Activated gamma-delta T cell treated with Interleukin-2 at 50 U/mL for 16 hours (primary cell): ENCODE measurements around the gene ELP2.

ENCODE experiments used
- DNase-seq: peaks from one replicate; pipeline ENCODE4 v3.0.0-alpha.2; 2020

ELP2 gene

DNA sequence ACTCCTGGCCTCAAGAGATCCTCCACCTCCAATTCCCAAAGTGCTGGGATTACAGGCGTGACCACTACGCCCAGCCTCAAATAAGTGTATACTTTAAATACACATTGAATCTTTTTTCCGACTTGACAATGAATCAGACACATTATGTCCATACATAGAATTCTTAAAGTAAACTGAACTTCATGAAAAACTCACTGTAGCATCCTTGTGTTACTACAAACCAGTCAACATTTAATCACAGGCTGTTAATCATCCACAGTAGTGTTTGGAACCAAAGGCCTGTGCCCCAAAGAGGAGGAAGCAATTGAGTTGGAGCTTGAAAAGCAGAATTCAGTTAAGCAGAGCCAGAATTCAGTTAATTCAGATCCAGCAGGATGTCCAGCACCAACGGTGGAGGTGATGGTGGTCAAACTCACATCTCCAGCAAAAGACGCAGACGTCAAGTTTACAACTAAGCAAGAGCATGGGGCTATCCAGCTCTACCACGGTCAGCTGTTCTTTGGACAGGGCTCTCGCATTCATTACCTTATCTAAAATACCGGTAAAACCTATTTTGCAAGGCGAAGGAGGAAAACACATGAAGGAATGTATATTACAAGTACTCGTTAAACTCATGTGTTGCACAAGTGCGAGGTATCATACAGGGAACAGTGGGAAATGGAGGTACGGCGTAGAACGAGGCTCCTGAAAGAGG is 1.7 kb upstream of the ELP2 start:
- DNase-seq = no peak

DNA sequence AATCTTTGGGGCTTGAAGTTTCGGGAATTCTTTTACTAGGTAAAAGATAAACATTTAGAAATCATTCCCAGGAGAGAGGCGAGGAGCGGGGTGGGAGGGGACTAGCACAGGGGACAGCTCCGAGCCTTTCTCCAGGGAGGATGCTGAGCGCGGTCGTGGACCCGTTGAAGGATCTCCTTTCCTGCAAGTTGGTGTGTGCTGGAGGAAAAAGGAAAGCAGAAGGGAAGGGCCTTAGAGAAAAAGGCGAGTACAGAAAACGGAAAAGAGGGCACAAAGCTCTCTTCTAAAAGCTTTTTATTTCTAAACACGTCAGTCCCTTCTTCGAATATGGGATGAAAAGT is 1.2 kb upstream of the ELP2 start:
- no peak for DNase-seq

DNA sequence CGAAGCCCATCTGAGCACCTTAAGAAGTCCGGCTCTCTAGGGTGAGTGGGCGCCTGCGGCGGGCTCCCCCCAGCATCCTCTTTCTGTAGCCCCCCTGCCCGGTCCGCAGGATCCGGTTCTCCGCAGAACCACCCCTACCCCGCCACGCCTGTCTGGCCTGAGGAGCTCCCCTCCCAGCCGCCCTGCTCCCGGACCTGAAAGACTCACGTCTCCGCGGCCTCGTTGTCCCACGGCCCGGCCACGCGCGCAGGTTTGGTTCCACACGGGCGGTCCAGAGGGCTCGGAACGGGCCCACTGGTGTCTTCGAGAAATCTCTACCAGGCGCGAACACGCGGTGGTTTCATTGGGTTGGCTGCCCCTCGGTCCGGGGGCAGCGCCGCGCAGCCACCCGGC is 796 bp upstream of the ELP2 start:
- no peak for DNase-seq

DNA sequence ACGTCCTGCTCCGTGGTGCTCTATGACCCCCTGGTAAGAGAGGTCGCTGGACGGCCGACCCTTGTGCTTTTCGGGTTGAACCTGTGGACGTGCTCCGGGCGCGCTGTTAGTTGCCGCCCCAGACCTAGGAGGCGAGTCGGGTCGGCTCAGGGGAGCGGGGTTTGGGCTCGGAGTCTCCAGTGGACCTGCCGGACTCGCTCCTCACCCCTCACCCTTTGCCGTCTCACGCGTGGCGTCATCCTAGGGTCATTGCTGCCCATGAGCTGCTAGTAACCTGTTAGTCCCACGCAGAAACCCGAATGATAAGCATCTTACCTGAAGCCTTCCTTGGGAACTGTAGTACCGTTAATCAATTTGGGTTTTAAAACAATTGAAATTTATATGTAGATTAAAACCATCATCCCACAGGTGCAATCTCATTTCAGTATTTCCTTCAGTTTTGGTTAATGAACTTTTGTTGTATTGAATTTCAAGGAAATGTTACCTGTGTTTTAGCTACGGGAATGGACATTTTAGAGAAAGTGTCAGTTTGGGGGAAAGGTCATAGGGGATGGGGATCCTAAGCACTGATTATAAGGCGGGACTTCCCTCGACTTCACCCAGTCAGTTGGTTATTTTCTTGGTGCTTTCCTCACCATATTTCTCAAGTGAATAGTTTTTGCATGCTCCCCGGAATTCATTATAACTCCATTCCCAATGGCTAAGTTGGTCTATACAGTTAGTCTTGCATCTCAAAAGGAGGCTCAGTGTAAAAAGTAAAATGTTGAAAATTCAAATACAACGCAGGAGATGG is 536 bp downstream of the ELP2 start:
- no peak for DNase-seq

DNA sequence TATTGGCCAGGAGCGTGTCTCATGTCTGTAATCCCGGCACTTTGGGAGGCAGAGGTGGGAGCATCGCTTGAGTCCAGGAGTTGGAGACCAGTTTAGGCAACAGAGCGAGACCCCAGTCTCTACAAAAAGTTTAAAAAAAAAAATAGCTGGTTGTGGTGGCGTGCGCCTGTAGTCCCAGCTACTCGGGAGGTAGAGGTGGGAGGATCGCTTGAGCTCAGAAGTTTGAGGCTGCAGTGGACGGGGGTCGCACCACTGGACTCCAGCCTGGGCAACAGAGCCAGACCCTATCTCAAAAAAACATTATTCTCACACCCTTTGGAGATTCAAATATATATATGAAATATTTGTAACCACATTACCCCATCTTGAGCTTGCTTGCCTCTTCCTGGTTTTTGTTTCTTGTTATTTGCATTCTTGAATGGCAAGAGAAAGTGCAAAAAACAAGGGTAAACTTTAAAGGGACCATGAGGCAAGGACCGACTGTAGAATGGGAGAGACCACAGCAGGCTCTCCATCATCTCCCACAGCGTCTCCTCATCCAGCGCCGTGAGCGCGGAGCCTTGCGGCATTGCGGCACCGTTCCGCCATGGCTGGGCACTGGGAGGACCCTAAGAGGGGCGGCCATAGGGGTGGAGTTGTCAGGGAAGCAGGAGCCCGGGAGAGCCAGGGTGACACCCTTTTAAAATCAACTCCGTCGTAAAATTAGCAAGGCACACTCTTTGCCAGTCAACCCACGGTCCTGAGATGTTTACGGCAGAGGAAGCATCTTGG is 1.4 kb downstream of the ELP2 start:
- no peak for DNase-seq

DNA sequence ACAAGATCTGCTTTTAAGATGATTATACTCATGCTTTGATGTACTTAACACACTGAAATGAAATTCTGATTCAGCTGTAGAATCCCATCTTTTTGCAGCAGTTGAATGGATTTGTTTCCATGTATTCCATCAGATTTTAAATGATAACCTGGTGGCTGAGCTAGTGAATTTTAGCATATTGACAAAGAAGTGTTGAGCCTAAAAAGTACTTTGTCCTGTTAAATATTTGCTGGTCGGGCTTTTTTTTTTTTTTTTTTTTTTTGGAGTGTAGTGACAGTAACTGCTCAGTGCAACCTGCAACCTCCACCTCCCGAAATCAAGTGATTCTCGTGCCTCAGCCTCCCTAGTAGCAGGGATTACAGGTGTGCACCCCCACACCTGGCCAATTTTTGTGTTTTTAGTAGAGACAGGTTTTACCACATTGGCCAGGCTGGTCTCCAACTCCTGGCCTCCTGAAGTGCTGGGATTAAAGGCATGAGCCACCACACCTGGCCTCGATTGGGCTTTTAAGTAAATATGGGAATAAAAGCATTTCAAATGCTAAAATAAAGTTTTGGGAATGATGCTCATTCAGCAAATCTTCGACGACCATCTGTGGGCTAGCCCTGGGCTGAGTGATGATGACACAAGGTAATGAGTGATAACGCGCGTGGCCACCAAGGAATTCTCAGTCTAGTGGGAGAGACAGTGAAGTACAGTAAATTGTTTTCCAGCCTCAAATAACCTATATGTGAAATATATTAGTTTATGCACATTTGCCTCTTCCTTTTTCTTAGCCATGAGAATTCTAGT is 2.2 kb downstream of the ELP2 start:
- no peak for DNase-seq

DNA sequence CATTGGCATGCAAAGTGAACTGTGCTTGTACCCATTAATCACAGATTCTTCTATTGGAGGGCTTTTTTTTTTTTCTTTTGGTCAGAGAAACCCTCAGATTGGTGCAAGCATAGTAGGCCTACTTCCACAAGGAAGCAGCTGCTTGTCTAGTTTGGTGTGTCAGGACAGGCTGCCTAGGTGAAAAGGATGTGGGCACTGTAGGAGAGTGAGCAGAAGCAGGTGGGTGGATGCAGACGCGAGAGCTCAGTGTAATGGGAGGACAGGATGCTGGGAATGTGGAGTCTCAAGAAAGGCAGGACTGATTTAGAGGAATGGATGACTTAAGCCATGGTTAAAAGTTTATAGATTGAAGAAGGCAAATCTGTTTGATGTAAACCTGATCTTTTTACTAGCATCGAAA is 3.1 kb downstream of the ELP2 start:
- DNase-seq = no peak

DNA sequence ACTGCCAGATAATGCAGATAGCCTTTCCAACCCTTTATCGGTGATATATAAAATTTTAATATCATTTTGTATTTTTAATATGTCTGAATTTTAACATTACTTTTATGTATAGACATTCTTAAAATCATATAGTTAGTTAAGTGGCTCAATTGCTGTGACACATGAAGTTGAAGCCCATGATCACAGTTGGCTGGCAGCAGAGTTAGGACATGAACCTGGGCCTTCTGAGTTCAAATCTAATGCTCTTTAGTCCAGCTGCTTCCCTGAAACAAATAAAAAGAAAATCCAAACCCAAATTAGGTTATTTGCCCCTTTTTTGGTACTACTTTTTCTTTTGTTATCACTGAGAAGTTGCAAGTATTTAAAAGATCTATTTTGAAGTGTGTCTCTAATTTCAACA is 5.6 kb downstream of the ELP2 start:
- DNase-seq = no peak

DNA sequence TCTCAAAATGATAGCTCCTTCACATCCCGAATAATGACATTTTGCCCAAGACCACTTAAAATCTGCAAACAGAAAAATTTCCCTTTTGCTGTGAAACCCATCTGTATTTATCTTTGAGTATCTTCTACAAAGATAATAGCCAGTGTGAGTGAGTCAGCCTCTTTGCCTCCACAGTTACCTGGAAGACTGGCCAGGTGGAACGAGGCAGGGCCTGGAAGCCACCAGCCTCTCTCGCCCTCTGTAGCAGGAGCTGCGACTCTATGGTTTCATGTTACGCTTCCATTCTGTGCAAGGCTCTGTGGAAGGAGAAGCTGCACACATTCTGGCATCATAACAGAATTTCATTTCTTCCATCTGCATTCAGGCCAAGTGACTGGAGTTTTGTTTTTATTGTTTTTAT is 9.5 kb downstream of the ELP2 start:
- DNase-seq = no peak

DNA sequence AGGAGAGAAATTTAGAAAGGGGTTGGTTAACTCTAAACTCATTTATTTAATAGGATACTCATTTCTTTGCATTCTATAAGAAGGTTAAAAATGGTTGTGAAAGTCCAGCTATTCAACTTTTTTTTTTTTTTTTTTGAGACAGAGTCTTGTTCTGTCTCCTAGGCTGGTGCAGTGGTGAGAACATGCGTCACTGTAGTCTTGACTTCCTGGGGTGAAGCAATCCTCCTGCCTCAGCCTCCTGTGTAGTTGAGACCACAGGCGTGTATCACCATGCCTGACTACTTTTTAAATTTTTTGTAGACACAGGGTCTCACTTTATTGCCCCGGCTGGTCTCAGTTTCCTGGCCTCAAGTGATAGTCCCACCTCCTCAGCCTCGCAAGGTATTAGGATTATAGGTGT is 11.9 kb downstream of the ELP2 start:
- no peak for DNase-seq

DNA sequence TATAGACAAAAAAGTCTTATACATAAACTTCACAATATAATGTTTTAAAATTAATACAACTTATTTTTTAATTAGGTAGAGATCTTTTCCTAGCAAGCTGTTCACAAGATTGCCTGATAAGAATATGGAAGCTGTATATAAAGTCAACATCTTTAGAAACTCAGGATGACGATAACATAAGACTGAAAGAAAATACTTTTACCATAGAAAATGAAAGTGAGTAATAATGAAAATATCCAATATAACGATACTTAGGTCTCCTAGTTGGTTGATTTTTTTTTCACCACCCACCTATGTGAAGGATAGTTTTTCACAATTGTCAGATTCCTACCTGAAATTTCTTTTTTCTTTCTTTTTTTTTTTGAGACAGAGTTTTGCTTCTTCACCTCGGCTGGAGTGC is 13.1 kb downstream of the ELP2 start:
- DNase-seq = no peak

DNA sequence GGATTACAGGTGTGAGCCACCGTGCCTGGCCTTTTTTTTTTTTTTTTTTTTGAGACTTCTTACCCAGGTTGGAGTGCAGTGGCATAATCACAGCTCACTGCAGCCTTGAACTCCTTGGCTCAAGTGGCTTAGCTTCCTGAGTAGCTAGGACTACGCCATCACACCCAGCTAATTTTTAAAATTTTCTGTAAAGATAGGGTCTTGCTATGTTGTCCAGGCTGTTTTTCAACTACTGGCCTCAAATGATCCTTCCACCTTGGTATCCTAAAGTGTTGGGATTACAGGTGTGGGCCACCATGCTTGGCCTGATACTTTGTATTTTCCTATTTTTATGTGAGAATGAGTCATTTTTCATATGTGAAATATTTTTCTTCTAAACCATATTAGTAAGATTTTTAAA is 13.7 kb downstream of the ELP2 start:
- no peak for DNase-seq

DNA sequence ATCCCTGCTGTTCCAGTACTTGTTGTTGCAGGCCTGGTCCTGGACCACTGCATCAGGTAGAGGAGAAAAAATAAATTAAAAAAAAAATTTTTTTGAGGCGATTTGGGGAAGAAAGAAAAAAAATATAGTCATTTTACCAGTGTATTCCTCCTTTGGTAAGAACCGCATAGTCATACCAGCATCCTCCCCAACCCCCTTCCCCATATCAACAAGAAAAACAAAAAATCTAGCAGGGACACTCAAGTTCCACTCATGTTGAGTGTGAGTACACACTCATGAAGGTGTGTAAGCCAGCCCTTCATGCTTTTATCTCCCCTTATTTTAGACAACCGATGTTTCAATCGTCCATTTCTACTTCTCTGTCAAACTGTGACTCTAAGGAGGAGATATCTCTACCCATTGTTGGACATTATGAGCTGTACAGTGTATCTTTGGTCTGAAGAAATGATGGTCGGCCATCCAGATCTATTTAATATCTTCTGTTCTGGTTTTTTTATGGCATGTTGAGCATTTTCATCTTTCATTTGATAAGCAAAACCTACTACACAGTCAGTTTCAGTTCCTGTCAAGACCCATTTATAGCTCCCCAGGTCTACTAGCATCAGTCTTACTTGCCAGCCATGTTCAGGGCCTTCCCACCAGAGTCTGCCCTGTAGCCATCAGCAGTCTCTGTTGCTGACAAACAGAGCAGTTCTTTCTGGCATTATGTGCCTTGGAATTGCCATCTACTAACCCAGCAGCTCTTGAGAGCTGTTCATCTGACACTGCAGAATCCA is 20.0 kb downstream of the ELP2 start:
- DNase-seq = no peak

DNA sequence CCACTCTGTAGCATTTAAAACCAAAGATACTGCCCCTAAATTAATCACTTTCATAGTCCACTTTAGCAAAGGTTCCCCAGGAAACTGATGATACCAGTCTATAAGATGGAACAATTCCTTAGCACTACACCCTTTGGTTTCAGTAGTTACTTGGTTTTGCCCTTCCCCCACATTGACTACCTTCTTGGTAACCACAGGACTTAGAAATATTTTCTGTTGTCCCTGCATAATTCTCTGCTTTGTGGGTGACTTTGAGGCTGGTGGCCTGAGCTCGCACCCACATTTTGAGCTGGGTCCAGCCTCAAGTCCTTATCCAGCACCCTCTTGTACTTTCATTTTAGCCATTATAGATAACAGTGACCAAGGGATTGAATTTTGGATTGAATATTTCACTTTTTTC is 23.1 kb downstream of the ELP2 start:
- DNase-seq = no peak

DNA sequence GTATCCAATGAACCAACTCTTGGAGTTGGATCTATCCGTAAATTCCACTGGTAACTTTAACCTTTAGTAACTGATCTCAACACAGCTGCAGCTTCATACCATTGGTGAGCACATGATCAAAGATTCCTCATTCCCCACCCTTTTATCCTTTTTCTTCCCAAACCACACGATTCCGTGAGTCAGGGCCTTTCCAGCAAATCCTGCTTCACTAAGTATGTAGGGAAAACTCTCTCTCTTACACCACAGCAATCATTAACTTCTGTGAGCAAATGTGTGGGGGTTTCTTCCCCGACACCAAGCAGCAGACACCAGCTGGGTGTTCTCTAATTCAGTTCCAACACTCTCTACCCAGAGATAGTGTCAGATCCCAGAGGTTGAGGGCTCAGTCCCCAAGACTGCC is 23.5 kb downstream of the ELP2 start:
- no peak for DNase-seq

DNA sequence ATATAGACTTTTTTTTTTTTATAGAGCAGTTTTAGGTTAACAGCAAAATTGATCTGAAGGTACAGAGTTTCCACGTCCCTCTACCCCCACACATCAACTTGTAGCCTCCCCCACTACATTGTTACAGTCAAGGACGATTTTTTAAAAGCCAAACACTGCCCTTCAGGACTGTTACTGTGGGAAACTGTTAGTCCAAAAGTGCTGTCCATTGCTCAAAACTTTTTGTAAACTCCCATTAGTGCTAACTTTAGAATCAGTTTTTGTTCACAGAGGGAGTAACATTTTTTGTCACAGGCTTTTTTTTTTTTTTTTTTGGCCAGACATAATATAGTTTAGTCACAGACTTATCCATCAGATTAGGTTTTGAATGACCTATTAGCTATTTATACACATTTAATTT is 24.1 kb downstream of the ELP2 start:
- DNase-seq = no peak

DNA sequence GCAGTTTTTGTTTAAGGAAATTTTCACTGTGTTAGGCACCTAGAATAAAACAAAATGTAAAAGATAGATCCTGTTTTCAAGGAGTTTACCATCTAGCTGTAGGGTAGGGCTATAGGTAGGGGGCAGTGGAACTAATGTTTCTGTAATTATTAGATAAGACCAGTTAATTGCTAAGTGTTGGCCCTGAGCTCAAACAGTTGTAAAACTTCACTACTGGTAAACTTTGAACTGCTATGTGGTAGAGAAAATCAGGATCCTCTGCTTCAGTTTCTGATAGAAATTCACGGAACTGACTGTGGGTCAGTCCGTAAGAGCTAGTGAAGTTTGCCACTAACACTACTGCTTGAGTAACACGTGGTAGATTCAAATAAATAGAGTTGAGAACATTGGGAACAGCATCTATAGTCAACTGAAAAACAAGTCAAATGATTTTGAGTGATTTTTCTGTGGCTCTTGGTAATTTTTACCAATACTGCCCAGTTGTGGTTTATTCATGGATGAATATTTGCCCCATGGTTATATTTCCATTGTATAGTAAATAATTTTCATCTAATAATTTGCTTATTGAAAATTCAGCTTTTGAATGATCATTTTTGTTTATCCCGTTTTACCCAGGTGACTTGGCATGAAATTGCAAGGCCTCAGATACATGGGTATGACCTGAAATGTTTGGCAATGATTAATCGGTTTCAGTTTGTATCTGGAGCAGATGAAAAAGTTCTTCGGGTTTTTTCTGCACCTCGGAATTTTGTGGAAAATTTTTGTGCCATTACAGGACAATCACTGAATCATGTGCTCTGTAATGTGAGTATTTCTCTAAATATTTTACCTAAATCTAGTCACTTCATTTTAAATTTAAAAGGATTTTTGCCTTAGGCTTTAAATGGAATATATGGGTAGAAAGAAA is 26.4 kb downstream of the ELP2 start:
- no peak for DNase-seq

DNA sequence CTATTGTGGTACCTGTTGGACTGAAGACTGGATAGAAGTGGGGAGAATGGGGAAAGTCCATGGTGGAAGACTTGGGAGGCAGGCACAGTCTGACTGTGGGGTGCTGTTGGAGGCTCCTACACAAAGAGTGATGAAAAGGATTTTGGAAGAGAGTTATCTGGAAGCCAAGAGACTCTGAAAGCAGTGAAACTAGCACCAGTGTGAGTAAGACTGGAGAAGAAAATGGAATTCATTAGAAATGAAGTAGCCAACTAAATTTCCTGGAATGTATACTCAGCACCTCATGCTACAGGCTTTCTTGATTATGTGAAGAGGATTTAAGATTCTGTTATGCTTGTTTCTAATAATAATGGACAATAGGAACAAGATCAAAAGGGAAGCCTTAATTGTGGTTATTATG is 27.7 kb downstream of the ELP2 start:
- no peak for DNase-seq

DNA sequence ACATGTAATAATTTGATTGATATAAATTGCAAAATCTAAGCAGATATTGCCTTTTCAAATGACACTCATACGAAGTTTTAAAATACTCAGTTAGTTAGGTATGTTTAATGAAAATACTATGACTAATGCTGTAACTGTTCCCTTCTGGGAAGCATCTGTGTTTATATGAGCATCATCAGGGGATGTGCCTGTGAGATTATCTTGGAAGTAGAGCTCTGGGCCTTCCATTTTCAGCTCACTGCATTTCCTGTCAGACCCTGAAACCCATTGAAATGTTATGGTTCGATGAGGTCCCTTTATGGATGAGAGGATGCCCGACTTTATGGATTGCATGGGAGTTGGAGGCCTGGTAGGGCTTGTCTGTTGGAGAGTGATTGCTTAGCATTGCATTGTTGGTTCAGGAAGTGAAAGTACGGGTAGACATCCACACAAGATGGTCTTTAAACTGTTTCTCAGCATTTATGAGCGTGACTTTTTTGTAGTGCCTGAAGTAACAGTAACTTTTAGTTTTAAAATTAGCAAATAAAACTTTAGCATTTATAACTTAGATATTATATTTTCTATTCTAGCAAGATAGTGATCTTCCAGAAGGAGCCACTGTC is 28.7 kb downstream of the ELP2 start:
- no peak for DNase-seq

DNA sequence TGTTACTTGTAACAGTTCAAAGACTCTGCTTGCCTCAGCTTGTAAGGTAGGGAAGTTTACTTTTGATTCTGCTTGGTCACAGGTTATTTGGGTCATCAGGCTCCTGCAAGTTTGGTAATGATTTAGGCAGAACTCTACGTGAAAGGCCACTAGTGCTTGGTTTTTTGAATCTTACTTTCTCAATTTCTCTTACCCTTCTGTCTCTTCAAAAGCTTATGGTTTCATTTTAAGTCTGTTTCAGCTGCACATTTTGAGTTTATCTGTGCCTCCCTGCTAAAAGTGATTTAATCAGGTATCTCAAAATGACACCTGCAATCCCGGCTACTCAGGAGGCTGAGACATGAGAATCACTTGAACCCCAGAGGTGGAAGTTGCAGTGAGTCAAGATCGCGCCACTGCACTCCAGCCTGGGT is 31.3 kb downstream of the ELP2 start:
- DNase-seq = no peak

DNA sequence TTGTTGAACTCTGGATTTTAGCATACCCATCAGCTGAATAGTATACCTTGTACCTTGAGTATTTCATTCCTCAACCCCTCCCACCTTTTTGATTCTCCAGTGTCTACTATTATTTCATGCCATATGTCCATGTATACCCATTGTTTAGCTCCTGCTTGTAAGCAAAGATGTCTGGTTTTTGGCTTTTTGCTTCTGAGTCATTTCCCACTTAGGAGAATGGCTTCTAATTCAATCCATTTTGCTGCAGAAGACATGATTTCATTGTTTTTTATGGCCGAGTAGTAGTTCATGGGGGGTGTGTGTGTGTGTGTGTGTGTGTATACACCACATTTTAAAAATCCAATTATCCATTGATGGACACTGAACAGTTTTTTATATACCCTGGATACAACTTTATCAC is 33.3 kb downstream of the ELP2 start:
- DNase-seq = no peak
